GM18951 (cell line): ENCODE data around the gene ARRDC4.

Experiments used
- POLR2A ChIP-seq: IDR thresholded peaks from 4 replicates; pipeline ENCODE4 v1.6.1; 2011; ENCODE audit warnings: mild to moderate bottlenecking; ENCODE audit not compliant: insufficient read length, insufficient read depth; ENCODE audit errors: extremely low read depth
- in situ Hi-C: fragments of 300-500 bp; cut with MboI; formaldehyde crosslinking; loops from one replicate; pipeline ENCODE4 v1.12.0; 2022; ENCODE audit warnings: low sequenced_read_pairs, mixed read lengths, inconsistent platforms; ENCODE audit not compliant: unreplicated experiment

Gene ARRDC4

DNA sequence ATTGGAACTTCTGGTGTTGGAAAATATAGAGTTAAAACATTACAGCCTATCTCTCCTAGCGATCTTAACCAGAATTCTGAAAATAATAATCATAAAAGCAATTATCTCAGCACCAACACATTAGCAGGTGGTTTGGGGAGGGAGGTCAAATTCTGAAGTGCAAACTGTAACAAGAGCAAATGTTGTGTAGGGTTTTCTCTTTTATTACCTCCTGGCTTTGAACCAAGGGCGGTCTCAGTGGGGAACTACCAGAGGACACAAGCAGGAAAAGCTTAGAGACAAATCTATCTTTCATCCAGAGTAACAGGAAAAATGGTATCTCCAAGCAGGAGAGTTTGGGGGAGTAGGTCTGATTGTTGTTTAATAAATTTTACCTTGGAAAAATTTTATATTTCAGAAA is 5.5 kb upstream of the ARRDC4 start:
- no peak for TF ChIP-seq POLR2A
- in situ Hi-C loops: no loop called here

DNA sequence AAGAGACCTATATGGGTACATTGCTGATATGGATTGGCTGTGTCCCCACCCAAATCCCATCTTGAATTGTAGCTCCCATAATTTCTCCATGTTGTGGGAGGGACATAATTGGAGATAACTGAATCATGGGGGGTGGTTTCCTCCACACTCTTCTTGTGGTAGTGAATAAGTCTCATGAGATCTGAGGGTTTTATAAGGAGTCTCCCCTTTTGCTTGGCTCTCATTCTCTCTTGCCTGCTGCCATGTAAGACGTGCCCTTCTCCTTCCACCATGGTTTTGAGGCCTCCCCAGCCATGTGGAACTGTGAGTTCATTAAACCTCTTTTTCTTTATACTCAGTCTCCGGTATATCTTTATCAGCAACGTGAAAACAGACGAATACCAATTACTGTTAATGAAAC is 5.0 kb upstream of the ARRDC4 start:
- in situ Hi-C loops: no loop called here
- TF ChIP-seq POLR2A: no peak

DNA sequence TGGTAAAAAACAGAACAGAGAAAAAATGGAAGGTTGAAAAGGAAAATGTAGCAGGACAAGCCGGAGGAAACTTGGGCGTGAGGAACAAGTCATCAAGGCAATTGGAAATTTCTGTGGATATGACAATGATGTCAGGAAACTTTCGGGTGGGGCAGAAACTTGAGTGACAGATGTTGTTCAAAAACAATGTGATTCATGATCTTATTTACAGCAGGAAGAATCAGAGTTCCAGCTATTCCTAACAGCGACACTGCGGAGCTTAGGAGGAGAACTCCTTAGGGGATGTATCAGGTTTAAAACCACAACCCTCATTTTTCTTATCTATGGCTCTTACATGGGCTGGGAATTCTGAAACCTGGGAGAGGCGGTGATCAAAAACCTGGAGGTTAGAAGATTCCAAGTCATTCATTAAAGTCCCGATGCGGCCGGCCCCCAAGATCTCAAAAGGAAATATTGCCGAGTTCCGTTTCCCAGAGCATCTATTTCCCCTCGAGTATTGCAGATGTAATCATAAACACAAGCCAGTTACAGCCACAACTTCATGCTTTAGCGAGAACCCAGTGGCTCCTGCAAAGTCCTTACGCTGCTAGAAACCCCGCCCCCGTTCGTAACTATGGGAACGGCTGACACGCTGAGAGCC is 659 bp upstream of the ARRDC4 start:
- no peak for TF ChIP-seq POLR2A
- in situ Hi-C loops: no loop called here

GRCh38 chr15:97961067-97961954 is 808 bp downstream of the ARRDC4 start:
- TF ChIP-seq POLR2A: no peak
- in situ Hi-C loops: no loop called here

DNA sequence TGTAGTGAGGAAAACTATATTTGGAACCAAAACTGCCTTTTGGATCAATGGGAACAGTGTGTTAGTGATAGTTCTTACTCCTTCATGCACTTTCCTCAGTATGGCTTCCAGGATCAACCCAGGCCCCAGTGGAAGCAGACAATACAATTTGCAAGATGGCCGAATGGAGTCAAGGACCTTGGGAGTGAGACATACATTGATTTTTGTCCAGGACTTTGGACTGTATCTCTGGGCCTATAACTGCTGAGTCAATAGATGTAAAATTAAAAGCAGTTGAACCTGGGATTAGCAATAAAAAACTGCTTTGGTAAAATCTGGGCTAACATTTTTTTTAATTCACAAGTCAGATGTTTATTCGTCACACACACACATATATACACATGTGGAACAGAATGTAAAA is 1.8 kb downstream of the ARRDC4 start:
- no peak for TF ChIP-seq POLR2A
- in situ Hi-C loops: no loop called here

DNA sequence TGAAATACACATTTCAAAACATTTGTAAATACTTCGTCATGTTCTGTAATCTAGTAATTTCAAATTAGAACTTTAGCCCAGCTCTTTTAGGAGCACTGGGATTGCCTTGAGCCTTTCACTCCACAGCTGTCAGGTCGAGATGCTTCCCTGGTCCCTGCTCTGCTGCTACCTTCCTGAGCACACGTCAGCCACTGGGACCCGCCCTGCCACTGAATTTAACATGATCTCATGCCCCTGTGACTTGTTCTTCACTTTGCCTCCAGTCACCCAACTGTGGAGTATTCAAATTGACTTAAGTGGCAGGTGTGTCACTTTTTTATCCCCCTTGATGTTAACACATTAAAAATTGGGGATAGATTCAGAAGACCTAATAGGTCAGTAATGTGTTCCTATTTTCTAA is 3.3 kb downstream of the ARRDC4 start:
- in situ Hi-C loops: no loop called here
- TF ChIP-seq POLR2A: no peak

GRCh38 chr15:97966246-97966645 is 5.7 kb downstream of the ARRDC4 start:
- in situ Hi-C loops: no loop called here
- no peak for TF ChIP-seq POLR2A

DNA sequence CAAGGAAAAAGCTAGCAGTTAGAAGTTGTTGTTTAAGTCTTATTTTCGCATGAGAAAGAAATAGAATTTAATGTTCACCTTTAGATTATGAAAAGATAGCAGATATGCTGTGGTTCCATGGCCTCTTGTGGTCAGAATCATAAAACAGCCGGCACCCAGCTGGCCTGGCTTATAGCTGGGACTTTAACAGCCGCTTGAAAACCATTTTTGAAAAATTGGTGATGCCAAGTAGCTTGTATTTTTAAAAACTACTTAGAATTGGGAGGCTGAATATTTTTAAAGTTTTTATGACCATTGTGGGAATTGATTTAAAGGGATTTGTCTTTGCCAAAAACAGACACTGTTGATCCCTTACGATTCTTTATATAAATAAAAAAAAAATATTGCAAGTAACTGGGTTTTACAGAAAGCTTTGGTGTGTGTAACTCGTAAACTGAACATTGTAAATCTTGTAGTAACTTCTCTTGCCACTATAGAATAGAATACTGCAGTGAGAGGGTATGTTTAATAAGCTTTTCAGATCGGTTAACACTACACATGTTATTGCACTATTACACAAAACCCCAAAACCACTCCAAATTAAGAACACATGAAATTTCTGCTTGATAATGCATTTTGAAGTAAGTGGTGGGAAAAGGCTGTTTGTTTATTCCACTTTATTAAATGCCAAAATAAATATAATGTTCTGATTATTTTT is 6.6 kb downstream of the ARRDC4 start:
- in situ Hi-C loops: no loop called here
- no peak for TF ChIP-seq POLR2A

DNA sequence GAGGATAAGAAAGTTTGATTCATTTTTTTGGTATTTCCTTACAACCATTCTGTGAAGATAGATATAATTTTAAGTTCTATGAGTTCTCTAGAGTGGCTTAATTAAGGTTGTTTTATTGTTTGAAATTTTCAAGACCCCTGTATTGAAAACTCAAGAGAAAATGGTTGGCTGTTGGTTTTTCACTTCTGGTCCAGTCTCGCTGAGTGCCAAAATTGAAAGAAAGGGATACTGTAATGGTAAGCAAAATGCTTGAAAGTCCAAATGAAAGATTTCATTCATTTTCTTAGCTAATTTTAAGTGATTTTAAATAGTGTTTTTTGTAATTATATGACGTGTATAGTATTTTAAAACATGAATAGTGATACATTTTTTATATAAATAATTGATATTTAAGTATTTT is 7.4 kb downstream of the ARRDC4 start:
- in situ Hi-C loops: no loop called here
- no peak for TF ChIP-seq POLR2A

- TF ChIP-seq POLR2A: no peak
- in situ Hi-C loops: no loop called here
Observed at GRCh38 chr15:97968380-97968779, 7.9 kb downstream of the ARRDC4 start.

- no peak for TF ChIP-seq POLR2A
- in situ Hi-C loops: no loop called here
Observed at GRCh38 chr15:97972366-97972765, 11.9 kb downstream of the ARRDC4 start.

- in situ Hi-C loops: no loop called here
- no peak for TF ChIP-seq POLR2A
Observed at GRCh38 chr15:97976129-97976528, 15.6 kb downstream of the ARRDC4 start.

- in situ Hi-C loops: no loop called here
Observed at GRCh38 chr15:97976766-97977503, 16.4 kb downstream of the ARRDC4 start.

More at GRCh38 chr15:97976766-97977503, 16.4 kb downstream of the ARRDC4 start:
- no peak for TF ChIP-seq POLR2A
